GM12878 (cell line): ENCODE results near the gene KCNN3. TPM values are rescaled to one million over a fixed set of nuclear protein-coding genes. Genes with fewer than 3 reads are reported as not detected.

Experiments used
- ATAC-seq: fragments of 200-7000 bp; cut with Tn5 transposase; 3 replicates; pipeline ENCODE4 v1.9.1; 2020; ENCODE audit warnings: mild to moderate bottlenecking, moderate library complexity
- BruUV-seq: library from RNA; stranded (reverse); fragments of 400-500 nt; replicated peaks from 2 replicates; lab custom pipeline; 2021; lab: Mats Ljungman, UMichigan
- CTCF ChIA-PET: fragments of 300-600 bp; sonication (Branson Sonifier 250); formaldehyde crosslinking; extraction: SDS; loops from one replicate; lab custom pipeline; 2021; ENCODE audit warnings: inconsistent platforms; lab: Yijun Ruan, JAX
- POLR2A ChIA-PET: fragments of 350-600 bp; formaldehyde crosslinking; extraction: SDS; loops from one replicate; lab custom pipeline; 2021; ENCODE audit warnings: inconsistent platforms; lab: Charles Lee
- RAD21 ChIA-PET: fragments of 300-600 bp; sonication (Branson Sonifier 250); formaldehyde crosslinking; loops from one replicate; lab custom pipeline; 2023; ENCODE audit warnings: antibody characterized with exemption; ENCODE audit not compliant: unreplicated experiment; lab: Charles Lee
- SMC1A ChIA-PET: fragments of 300-600 bp; sonication (Branson Sonifier 250); formaldehyde crosslinking; loops from one replicate; lab custom pipeline; 2023; ENCODE audit not compliant: unreplicated experiment, uncharacterized antibody; lab: Charles Lee
- DNase-seq: peaks from one replicate; pipeline ENCODE4 v3.0.0-alpha.2; 2011; ENCODE audit warnings: low read depth, low spot score
- FAIRE-seq: peaks from 3 replicates; lab custom pipeline; 2011; peaks lifted over from hg19 to GRCh38; lab: Jason Lieb, UNC
- H2AFZ ChIP-seq: 2 replicates; pipeline ENCODE4 v1.6.0; 2011; ENCODE audit warnings: low read depth, low read length, control low read depth; ENCODE audit not compliant: control insufficient read depth
- H3K27ac ChIP-seq: 2 replicates; pipeline ENCODE4 v1.5.1; 2011; ENCODE audit warnings: control low read depth; ENCODE audit not compliant: control insufficient read depth, insufficient read depth
- H3K27me3 ChIP-seq, 2 experiments: replicated peaks in 1 of 2; 2 replicates each; pipeline versions ENCODE4 v1.6.0 to v1.6.1; 2011; ENCODE audit warnings: low read length in 1 of 2; ENCODE audit not compliant: control insufficient read depth in 2 of 2, insufficient read depth in 2 of 2
- H3K36me3 ChIP-seq, 2 experiments: 2 replicates each; pipeline ENCODE4 v1.5.1; 2011; ENCODE audit warnings: low read length in 1 of 2; ENCODE audit not compliant: control insufficient read depth in 2 of 2, insufficient read depth in 2 of 2
- H3K4me1 ChIP-seq: 2 replicates; pipeline ENCODE4 v1.6.1; 2011; ENCODE audit warnings: mild to moderate bottlenecking, low read length, moderate library complexity, mixed read lengths; ENCODE audit not compliant: control insufficient read depth, insufficient read depth
- H3K4me2 ChIP-seq: 2 replicates; pipeline ENCODE4 v1.6.0; 2011; ENCODE audit warnings: control low read depth; ENCODE audit not compliant: control insufficient read depth, insufficient read depth
- H3K4me3 ChIP-seq: fragments of 200-600 bp; sonication (generic); 2 replicates; pipeline ENCODE4 v1.5.1; 2016
- H3K79me2 ChIP-seq: 2 replicates; pipeline ENCODE4 v1.6.0; 2011; ENCODE audit warnings: low read length; ENCODE audit not compliant: control insufficient read depth, insufficient read depth
- H3K9ac ChIP-seq: 2 replicates; pipeline ENCODE4 v1.8.0; 2011; ENCODE audit warnings: low read length, control low read depth, mixed read lengths; ENCODE audit not compliant: control insufficient read depth, insufficient read depth
- H3K9me3 ChIP-seq: replicated peaks from 3 replicates; pipeline ENCODE4 v1.5.1; 2011; ENCODE audit warnings: mild to moderate bottlenecking, low read length; ENCODE audit not compliant: control insufficient read depth, insufficient read depth
- H4K20me1 ChIP-seq: 2 replicates; pipeline ENCODE4 v1.6.0; 2011; ENCODE audit not compliant: control insufficient read depth, insufficient read depth
- ATF7 ChIP-seq: fragments of 450-650 bp; IDR thresholded peaks from 2 replicates; pipeline ENCODE4 v1.6.1; 2016; ENCODE audit warnings: low read depth, mild to moderate bottlenecking
- BCL3 ChIP-seq: IDR thresholded peaks from 2 replicates; pipeline ENCODE4 v1.6.1; 2011; ENCODE audit warnings: borderline replicate concordance, low read depth, mild to moderate bottlenecking, moderate library complexity, low read length; ENCODE audit not compliant: insufficient read depth, poor library complexity, severe bottlenecking
- CHD1 ChIP-seq: IDR thresholded peaks from 2 replicates; pipeline ENCODE4 v1.6.1; 2012; ENCODE audit warnings: low read depth, low read length, improper control_type of control experiment
- ESRRA ChIP-seq: IDR thresholded peaks from 2 replicates; pipeline ENCODE4 v1.6.1; 2012; ENCODE audit warnings: mild to moderate bottlenecking, low read length, improper control_type of control experiment
- HSF1 ChIP-seq: fragments of 150-350 bp; IDR thresholded peaks from 2 replicates; pipeline ENCODE4 v1.6.1; 2014; ENCODE audit warnings: mild to moderate bottlenecking, low read depth, low read length
- PKNOX1 ChIP-seq: fragments of 450-650 bp; IDR thresholded peaks from 2 replicates; pipeline ENCODE4 v1.6.1; 2016; ENCODE audit warnings: mild to moderate bottlenecking
- RELA ChIP-seq: fragments of 450-650 bp; IDR thresholded peaks from 2 replicates; pipeline ENCODE4 v1.8.0; 2014; ENCODE audit warnings: borderline replicate concordance; ENCODE audit not compliant: partially characterized antibody
- SKIL ChIP-seq: fragments of 450-650 bp; IDR thresholded peaks from 2 replicates; pipeline ENCODE4 v1.6.1; 2017; ENCODE audit warnings: mild to moderate bottlenecking, low read depth, inconsistent platforms; ENCODE audit not compliant: poor library complexity, severe bottlenecking
- ZBTB11 ChIP-seq: fragments of 450-650 bp; formaldehyde crosslinking; IDR thresholded peaks from 2 replicates; pipeline ENCODE4 v1.5.0; 2022; ENCODE audit warnings: mild to moderate bottlenecking, missing genetic modification characterization
- WGBS: methylation state at CpG from one replicate; pipeline ENCODE4 v1.1.6; 2016; ENCODE audit warnings: low lambda C conversion rate; ENCODE audit not compliant: insufficient replicate concordance, insufficient coverage; ENCODE audit errors: missing lambda C conversion rate; 5-methylcytosine and 5-hydroxymethylcytosine counted together
- in situ Hi-C: fragments of 300-500 bp; cut with MboI; formaldehyde crosslinking; loops from 9 replicates; pipeline ENCODE4 v1.14.3; 2018; ENCODE audit warnings: mixed read lengths
- intact Hi-C: fragments of 100-400 bp; cut with micrococcal nuclease; formaldehyde crosslinking; loops from one replicate; pipeline ENCODE4 v1.14.2; 2022; ENCODE audit not compliant: unreplicated experiment
- polyA plus RNA-seq, 11 experiments: library from polyadenylated mRNA; depleted of rRNA in 4 of 11; unstranded in 6 of 11; stranded (reverse) in 5 of 11; fragments of >200 nt; fragmentation: Nextera tagmentation in 4 of 11; fragmentation: Illumina TruSeq in 1 of 11; extraction: Ambion mirVana in 4 of 11; extraction: Trizol in 1 of 11; gene quantifications; 1 replicate in 1 of 11; 2 replicates in 10 of 11; pipeline versions ENCODE4 v1.2.1 to v1.2.3, GENCODE V29; 2011 to 2016; ENCODE audit warnings: inconsistent platforms in 2 of 11, missing spikeins in 2 of 11, low read depth in 1 of 11
- total RNA-seq, 4 experiments: library from RNA; depleted of rRNA in 3 of 4; stranded (reverse); fragments of >200 nt in 3 of 4; fragmentation: Illumina TruSeq in 1 of 4; extraction: Trizol in 1 of 4; gene quantifications; 2 replicates each; pipeline versions ENCODE4 v1.2.1 to v1.2.3, GENCODE V29; 2013 to 2021

KCNN3 gene
- total and polyA plus RNA-seq, 10 of the 15 experiments (the other 5 are each of a cell fraction or from before 2014, with no cell fraction given), result 3.5 to 26.4 (median 14.9) TPM

GRCh38 chr1:154852845-154853244, 17.2 kb downstream of the KCNN3 start:
- H3K9ac ChIP-seq, result no peak overlapping the region
- H3K9me3 ChIP-seq, result no peaks in the 10 kb centered on the region
- H3K27ac ChIP-seq, result no peak overlapping the region
- intact Hi-C loops (no loop called here), in situ Hi-C loops (no loop called here)
- no peaks in the 10 kb centered on the region; the same call in 1 of the 2 replicates for H4K20me1 ChIP-seq
- SMC1A ChIA-PET, result interaction anchor here (0.6 to 1.9 kb wide), 8 partner anchors 9 to 222 kb away, joined by 3 to 10 read pairs (median 4); no protein-coding TSS in a partner anchor
- DNase-seq, result no peak
- RAD21 ChIA-PET, result interaction anchor here (1.3 to 11.6 kb wide), 4 partner anchors 10 to 183 kb away, joined by 3 to 254 read pairs (median 4); partner anchors contain the start of gene KCNN3
- H3K4me1 ChIP-seq, result peaks cover 35% of the 10 kb centered on the region
- H3K4me2 ChIP-seq, result no peak overlapping the region
- CTCF ChIA-PET, result interaction anchor here (0.6 to 1.3 kb wide), 6 partner anchors 9 to 634 kb away, joined by 3 to 5 read pairs (median 3); partner anchors contain the start of gene PYGO2
- H2AFZ ChIP-seq, result no peak overlapping the region
- H3K27me3 ChIP-seq, result no peaks in the 10 kb centered on the region
- no peak for ATAC-seq
- WGBS, result 92% methylated on average over 3 of the region's 3 CpGs
- POLR2A ChIA-PET, result interaction anchor here (0.5 to 11.8 kb wide), 6 partner anchors 9 to 82 kb away, joined by 3 to 204 read pairs (median 4); partner anchors contain the start of gene KCNN3
- no peak for FAIRE-seq
- H3K79me2 ChIP-seq, result peaks cover 61% of the 10 kb centered on the region
- BruUV-seq, result no TSS peak
- H3K36me3 ChIP-seq, result no peaks in the 10 kb centered on the region; a peak in 1 of 4 replicates
- H3K4me3 ChIP-seq, result no peak overlapping the region
- TF ChIP-seq ATF7 (no peak), SKIL (no peak), CHD1 (no peak), BCL3 (no peak), RELA (no peak), HSF1 (no peak), ZBTB11 (CRISPR knock-in tag) (no peak), PKNOX1 (no peak), ESRRA (no peak)
